Measurements from ENCODE around the gene CNIH2.
"Not testable (repeated sequence)": the region's sequence is repeated elsewhere in the genome, so short reads cannot be mapped to it uniquely, and the experiment has no call there.

- not testable (repeated sequence) for TF ChIP-seq CTCF, POLR2A (IDR thresholded peaks at IDR 0.05)
Measured at GRCh38 chr11:66277064-66277463, 911 bp upstream of the CNIH2 start.

Data from Peyer's patch (tissue), 4 donors.